ENCODE data around the gene SMARCC2.

SMARCC2 gene

DNA sequence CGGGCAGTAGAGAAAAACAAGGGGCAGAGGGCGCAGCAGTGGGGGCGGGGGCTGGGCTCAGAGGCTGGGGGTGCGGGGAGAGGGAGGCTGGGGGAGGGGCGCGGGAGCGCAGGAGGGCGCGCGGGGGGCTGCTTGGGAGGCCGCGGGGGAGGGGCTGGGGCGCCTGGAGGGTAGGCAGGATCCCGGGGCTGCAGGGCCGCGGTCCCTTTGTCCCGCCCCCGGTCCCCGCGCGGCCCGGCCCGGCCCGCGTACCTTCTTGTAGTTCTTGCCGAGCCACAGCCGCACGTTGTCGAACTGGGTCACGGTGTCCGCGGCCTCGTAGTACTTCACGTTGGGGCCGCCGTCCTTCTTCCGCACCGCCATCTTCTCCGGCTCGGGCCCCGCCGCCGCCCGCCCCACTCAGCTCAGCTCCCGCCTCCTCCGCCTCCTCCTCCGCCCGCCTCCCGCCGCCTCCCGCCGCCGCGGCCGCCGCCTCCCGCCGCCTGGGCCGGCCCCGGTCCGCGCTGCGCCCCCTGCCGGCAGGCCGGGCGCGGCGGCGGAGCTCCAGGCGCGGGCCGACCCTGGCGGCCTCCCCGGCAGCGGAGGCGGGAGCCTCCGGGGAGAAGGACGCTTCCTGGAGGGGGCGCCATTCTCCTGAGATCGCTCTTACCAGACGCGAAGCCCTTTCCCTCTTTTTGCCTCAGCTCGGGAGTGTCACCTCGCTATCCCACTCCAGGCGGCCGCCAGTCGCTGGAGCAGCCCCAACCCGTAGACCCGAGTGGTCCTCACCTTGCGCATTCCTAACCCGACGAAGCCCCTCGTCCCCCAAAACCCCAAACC is at the start of gene SMARCC2:
Gene SMARCC2 (minus strand): TSS at position 385 of the 819 bp plus-strand sequence. CDS start 22 bp downstream, at position 363.
- peak; percentile 93 for ATAC-seq
- H3K36me3 Mint-ChIP-seq = peaks cover 59% of the 10 kb centered on the region
- H3K4me1 Mint-ChIP-seq = peaks cover 60% of the 10 kb centered on the region

DNA sequence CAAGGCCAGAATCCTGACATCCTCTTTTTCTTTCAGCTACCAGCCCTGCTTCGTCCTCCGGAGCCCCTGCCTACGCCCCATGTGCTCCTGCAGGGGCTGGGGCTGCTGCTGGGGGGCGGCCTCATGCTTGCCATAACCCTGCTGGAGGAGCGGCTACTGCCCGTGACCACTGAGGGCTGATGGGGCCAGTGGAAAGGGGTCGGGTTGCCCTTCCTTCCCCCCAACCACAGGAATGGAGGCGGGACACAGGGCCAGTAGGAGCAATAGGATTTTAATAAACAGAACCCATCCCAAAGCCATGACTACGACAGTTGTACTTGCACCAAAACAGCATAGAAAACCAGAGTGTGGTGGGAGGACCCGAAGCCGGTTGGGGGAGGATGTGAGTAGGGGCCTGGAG is 48.3 kb upstream of the SMARCC2 start:
- Mint-ChIP-seq H3K9me3 (no peaks in the 10 kb centered on the region), H3K27ac (peak overlapping the region; percentile 45), H3K36me3 (peaks cover 37% of the 10 kb centered on the region), H3K4me3 (no peak overlapping the region), H3K4me1 (peaks cover 5% of the 10 kb centered on the region)
- DNase-seq (ENCODE audit: low spot score in 2 of 2) (no peak), ATAC-seq (no peak)

More for the DNA sequence above, at the start of gene SMARCC2:
- H3K4me3 Mint-ChIP-seq = peak within 1 kb of the TSS; percentile 97
- DNase-seq (ENCODE audit: low spot score in 2 of 2) = peak; percentile 86 to 92
- no peaks in the 10 kb centered on the region for H3K9me3 Mint-ChIP-seq
- peak within 1 kb of the TSS; percentile 100 for H3K27ac Mint-ChIP-seq

DNA sequence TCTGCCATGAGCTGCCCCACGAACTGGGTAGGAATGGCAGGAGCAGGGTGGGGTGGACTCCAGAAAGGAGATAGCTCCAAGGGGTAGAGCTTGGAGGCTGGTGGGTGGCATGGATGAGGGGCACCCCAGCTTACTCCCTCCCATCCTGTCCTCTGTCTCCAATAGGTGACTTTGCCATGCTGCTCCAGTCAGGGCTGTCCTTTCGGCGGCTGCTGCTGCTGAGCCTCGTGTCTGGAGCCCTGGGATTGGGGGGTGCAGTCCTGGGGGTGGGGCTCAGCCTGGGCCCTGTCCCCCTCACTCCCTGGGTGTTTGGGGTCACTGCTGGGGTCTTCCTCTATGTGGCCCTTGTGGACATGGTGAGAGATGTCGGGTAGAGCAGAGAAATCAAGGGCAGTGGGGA is 47.7 kb upstream of the SMARCC2 start:
- DNase-seq (ENCODE audit: low spot score in 2 of 2) = no peak
- Mint-ChIP-seq H3K4me1 (peaks cover 5% of the 10 kb centered on the region), H3K9me3 (no peaks in the 10 kb centered on the region), H3K4me3 (no peak overlapping the region), H3K27ac (peak overlapping the region; percentile 45), H3K36me3 (peaks cover 31% of the 10 kb centered on the region)
- ATAC-seq = no peak

DNA sequence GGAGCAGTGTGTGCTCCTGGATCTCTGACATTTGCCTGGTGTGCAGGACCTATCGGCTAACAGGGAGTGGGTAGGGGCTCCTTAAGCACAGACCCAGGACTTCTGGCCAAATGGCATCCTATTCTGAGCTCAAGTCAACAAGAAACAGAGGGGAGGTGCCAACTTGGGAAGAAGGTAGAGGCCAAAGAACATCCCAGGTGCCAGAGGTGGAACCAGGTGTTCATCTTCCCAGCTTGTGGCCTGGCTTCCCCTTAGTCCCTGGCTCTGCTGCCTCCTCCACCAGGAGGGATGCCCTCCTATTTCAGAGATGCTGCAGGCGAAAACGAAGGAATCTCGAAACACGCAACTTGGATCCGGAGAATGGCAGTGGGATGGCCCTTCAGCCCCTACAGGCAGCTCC is 46.8 kb upstream of the SMARCC2 start:
- Mint-ChIP-seq H3K36me3 (peaks cover 23% of the 10 kb centered on the region), H3K9me3 (no peaks in the 10 kb centered on the region), H3K27ac (peak overlapping the region; percentile 82), H3K4me3 (no peak overlapping the region), H3K4me1 (peaks cover 5% of the 10 kb centered on the region)
- ATAC-seq (no peak), DNase-seq (ENCODE audit: low spot score in 2 of 2) (no peak)

DNA sequence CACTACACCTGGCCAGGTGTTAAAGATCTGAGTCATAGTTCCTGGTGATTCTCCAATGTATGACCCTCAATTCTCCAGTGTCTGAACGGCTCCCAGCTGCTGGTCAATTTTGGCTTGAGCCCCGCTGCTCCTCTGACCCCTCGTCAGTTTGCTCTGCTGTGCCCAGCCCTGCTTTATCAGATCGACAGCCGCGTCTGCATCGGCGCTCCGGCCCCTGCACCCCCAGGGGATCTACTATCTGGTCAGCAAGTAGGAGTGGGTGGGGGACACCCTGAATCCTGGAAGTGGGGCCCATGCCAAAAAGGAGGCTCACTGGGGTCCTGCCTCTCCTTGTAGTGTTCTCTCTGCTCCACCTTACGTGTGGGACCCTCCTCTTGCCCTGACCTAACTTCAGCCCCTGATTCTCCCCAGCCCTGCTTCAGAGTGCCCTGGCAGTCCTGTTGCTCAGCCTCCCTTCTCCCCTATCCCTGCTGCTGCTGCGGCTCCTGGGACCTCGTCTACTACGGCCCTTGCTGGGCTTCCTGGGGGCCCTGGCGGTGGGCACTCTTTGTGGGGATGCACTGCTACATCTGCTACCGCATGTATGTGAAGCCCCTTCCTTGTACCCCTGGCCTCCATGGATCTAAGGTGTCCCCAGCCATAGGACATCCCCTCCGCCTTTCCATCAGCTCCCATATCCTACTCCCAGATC is 45.6 kb upstream of the SMARCC2 start:
- Mint-ChIP-seq H3K27ac (peak overlapping the region; percentile 82), H3K36me3 (peaks cover 14% of the 10 kb centered on the region), H3K4me1 (peaks cover 5% of the 10 kb centered on the region), H3K9me3 (no peaks in the 10 kb centered on the region), H3K4me3 (no peak overlapping the region)
- ATAC-seq (no peak), DNase-seq (ENCODE audit: low spot score in 2 of 2) (no peak)

DNA sequence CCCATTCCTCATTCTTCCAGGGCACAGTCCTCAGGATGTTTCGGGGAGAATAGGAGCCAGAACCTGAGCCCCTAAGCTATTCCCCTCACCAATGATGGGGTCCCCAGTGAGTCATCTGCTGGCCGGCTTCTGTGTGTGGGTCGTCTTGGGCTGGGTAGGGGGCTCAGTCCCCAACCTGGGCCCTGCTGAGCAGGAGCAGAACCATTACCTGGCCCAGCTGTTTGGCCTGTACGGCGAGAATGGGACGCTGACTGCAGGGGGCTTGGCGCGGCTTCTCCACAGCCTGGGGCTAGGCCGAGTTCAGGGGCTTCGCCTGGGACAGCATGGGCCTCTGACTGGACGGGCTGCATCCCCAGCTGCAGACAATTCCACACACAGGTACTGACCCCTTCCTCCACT is 41.9 kb upstream of the SMARCC2 start:
- DNase-seq (ENCODE audit: low spot score in 2 of 2) = no peak
- Mint-ChIP-seq H3K36me3 (peaks cover 40% of the 10 kb centered on the region), H3K27ac (no peak overlapping the region), H3K9me3 (no peaks in the 10 kb centered on the region), H3K4me1 (no peaks in the 10 kb centered on the region), H3K4me3 (no peak overlapping the region)
- ATAC-seq = no peak

DNA sequence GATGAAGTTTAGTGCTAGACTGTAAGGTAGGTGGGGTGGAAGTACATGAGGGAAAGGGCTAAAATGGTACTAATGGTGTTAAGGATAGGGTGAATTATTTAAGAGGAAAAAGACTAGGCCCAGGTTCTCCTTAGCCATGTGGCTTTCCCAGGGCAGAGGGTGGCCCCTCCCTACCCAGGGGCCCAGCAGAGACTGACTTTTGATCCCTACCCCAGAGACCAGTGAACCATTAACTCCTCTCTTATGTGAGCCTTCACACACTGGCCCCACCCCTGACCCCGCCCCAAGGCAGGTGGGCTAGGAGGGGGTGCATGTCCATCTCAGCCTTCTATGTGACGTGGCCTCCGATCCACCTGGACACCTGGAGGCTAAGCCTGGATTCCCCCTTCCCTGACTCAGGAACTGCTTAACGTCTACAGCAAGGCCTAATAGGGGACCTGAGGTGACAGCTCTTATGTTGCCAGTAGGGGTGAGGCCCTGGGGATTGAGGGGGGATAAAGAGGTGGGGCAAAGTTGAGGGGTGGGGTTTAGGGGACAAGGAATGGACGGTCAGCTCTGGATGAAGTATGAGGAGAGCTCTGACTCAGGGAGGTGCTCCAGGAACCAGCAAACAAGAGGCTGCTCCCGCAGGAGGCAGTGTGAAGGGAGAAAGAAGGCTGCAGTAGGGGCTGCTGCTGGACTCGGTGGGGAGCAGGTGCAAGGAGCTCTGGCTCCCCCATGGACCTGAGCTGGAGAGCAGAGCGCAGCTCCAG is 41.3 kb upstream of the SMARCC2 start:
- Mint-ChIP-seq H3K36me3 (peaks cover 46% of the 10 kb centered on the region), H3K4me3 (no peak overlapping the region), H3K9me3 (no peaks in the 10 kb centered on the region), H3K4me1 (peaks cover 2% of the 10 kb centered on the region), H3K27ac (no peak overlapping the region)
- ATAC-seq (no peak), DNase-seq (ENCODE audit: low spot score in 2 of 2) (no peak)

DNA sequence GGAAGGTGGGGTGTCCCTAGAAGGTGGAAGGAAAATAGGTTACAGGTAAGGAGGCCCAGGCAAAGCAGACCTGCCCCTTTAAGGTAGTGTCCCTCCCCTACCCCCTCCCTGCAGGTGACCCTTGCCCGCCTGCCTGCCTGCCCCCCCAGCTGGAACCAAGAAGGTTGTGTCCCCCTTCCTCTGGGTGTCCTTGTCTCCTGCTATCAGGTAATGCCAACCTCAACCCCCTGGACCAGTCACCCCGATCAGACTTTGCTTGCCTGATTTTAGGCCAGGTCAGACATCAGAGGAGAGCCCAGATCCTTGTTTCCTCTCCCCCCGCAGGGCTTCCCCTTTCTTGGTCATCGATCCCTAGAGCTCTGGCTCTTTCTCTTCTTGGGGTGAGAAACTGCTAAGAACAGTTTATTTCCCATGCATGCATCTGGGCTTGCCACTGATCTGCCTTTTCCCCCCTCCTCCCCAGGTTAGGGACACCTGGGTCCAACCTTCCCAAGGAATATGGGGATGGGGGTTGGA is 40.7 kb upstream of the SMARCC2 start, which contains the start of gene SLC39A5:
Gene SLC39A5 (plus strand): TSS at position 136 of the 516 bp plus-strand sequence. CDS start 1,224 bp downstream, outside the sequence.
- Mint-ChIP-seq H3K36me3 (peaks cover 49% of the 10 kb centered on the region), H3K27ac (no peak within 1 kb of the TSS)

DNA sequence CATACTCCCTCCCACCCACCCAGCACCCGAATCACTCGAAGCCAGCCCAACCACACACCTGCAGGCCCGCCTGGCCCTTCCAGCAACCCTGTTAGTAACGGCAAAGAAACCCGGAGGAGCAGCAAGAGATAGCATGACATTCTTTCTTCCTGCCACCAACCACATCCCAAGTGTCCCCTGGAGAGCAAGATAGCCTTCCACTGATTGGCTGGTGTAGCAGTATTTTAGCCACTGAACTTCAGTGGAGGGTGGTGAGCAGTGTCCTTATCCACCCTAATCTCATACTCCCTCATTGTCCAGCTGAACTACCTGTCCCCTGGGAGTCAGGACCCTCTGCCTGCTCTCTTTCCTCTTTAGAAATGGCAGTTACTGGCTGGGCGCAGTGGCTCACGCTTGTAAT is 39.8 kb upstream of the SMARCC2 start:
- Mint-ChIP-seq H3K9me3 (no peaks in the 10 kb centered on the region), H3K4me1 (peaks cover 15% of the 10 kb centered on the region), H3K4me3 (no peak overlapping the region), H3K27ac (no peak overlapping the region), H3K36me3 (peaks cover 45% of the 10 kb centered on the region)
- DNase-seq (ENCODE audit: low spot score in 2 of 2) (no peak), ATAC-seq (no peak)

More for the DNA sequence above, 40.7 kb upstream of the SMARCC2 start, which contains the start of gene SLC39A5:
- peaks cover 8% of the 10 kb centered on the region for H3K4me1 Mint-ChIP-seq
- ATAC-seq = no peak
- no peaks in the 10 kb centered on the region for H3K9me3 Mint-ChIP-seq
- no peak for DNase-seq (ENCODE audit: low spot score in 2 of 2)
- no peak within 1 kb of the TSS for H3K4me3 Mint-ChIP-seq

DNA sequence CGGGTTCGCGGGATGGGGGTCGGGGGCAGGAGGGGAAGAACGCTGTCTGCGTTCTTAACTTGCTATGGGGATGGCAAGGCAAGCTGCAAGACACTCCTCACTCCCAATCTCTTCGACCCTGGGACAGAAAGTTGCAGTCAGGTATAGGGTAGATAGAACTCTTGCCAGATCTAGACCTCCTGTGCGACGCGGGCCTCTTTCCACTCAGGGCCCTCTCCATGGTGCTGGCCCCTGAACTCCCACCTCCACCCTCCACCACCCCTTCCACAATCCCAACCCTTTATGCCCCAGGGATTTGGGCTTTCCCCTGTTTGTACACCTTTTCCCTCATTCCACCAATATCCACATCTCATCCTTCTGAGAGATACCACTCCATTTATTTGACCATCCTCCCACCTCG is 35.7 kb upstream of the SMARCC2 start:
- no peak for DNase-seq (ENCODE audit: low spot score in 2 of 2)
- Mint-ChIP-seq H3K36me3 (peaks cover 56% of the 10 kb centered on the region), H3K4me1 (peaks cover 41% of the 10 kb centered on the region), H3K4me3 (peak overlapping the region; percentile 100), H3K9me3 (no peaks in the 10 kb centered on the region), H3K27ac (peak overlapping the region; percentile 95)
- ATAC-seq = no peak

DNA sequence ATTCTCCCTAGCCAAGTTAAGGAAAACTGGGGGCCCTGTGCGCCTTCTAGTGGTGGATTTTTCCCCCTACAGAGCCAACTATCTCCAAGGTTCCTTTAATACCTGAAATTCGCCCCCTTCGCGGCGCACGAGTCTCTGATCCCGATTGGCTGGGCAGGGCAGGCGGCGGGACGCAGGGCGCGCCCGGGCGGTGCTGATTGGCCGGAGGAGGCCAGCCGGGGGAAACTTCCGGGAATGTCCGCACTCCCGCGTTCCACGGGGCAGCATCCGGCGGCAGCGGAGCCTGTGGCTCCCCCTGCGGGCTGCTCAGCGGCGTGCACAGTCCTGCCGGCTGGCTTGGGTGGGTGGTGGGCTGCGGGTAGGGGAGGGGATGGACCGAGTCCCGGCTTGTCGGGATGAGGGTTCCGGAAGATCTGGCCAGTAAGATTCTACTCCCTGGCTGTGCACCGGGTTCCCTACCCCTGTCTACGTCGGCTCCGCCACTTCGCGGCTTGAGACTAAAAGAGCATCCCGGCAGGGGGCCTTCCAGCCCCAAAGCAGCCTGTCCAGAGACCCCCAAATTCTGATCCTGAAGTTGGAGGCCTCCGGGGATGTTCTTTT is 34.9 kb upstream of the SMARCC2 start, which contains the start of gene NABP2:
Gene NABP2 (plus strand): TSS at position 241 of the 600 bp plus-strand sequence. CDS start 515 bp downstream, outside the sequence.
- Mint-ChIP-seq H3K4me3 (peak within 1 kb of the TSS; percentile 100), H3K27ac (peak within 1 kb of the TSS; percentile 95), H3K4me1 (peaks cover 41% of the 10 kb centered on the region), H3K36me3 (peaks cover 50% of the 10 kb centered on the region), H3K9me3 (no peaks in the 10 kb centered on the region)
- ATAC-seq (peak; percentile 90), DNase-seq (ENCODE audit: low spot score in 2 of 2) (peak; percentile 91 to 97)

DNA sequence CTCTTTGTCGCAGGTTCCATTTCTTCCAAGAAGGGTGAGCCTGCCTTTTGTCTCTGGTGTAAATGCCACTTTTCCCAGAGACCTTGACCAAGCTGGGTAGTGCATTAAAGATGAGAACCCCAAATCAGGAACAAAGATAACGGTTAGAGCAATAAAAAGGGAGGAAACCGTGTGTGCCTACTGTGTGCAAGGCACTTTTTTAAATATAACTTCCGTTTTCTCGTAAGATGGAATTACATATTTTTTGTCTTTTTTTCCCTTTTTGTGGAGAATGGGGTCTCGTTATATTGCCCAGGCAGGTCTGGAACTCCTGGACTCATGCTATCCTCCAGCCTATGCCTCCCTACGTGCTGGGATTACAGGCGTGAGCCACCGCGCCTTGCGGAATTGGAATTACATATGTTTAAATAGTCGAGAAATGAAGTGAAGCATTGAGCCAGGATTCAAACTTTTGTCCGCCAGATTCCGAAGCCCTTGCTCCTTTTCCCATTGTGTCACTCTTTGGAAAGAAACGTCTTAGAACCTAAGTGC is 34.4 kb upstream of the SMARCC2 start:
- DNase-seq (ENCODE audit: low spot score in 2 of 2) (no peak), ATAC-seq (no peak)
- peak overlapping the region; percentile 100 for H3K4me3 Mint-ChIP-seq
- H3K27ac Mint-ChIP-seq = peak overlapping the region; percentile 95
- H3K9me3 Mint-ChIP-seq = no peaks in the 10 kb centered on the region
- peaks cover 41% of the 10 kb centered on the region for H3K4me1 Mint-ChIP-seq
- peaks cover 46% of the 10 kb centered on the region for H3K36me3 Mint-ChIP-seq

DNA sequence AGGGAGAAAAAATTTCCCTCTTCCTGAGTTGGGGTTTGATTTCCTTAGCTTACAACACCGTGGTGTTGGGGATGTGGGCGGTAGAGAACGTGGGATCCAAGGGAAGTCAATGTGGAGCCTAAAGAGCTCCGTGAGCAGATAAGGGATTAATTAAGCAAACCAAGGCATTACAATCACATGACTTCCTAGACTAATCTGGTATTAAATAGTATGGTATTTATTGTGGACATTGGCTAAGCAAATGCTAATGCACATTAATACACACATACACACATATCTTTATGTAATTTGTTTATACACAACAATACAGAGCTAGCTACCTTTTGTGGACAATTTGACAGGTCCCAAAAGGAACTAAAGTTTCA is 33.2 kb upstream of the SMARCC2 start:
- H3K27ac Mint-ChIP-seq = peak overlapping the region; percentile 99
- peaks cover 41% of the 10 kb centered on the region for H3K4me1 Mint-ChIP-seq
- H3K36me3 Mint-ChIP-seq = peaks cover 40% of the 10 kb centered on the region
- peak overlapping the region; percentile 100 for H3K4me3 Mint-ChIP-seq
- no peak for ATAC-seq
- no peak for DNase-seq (ENCODE audit: low spot score in 2 of 2)
- no peaks in the 10 kb centered on the region for H3K9me3 Mint-ChIP-seq

DNA sequence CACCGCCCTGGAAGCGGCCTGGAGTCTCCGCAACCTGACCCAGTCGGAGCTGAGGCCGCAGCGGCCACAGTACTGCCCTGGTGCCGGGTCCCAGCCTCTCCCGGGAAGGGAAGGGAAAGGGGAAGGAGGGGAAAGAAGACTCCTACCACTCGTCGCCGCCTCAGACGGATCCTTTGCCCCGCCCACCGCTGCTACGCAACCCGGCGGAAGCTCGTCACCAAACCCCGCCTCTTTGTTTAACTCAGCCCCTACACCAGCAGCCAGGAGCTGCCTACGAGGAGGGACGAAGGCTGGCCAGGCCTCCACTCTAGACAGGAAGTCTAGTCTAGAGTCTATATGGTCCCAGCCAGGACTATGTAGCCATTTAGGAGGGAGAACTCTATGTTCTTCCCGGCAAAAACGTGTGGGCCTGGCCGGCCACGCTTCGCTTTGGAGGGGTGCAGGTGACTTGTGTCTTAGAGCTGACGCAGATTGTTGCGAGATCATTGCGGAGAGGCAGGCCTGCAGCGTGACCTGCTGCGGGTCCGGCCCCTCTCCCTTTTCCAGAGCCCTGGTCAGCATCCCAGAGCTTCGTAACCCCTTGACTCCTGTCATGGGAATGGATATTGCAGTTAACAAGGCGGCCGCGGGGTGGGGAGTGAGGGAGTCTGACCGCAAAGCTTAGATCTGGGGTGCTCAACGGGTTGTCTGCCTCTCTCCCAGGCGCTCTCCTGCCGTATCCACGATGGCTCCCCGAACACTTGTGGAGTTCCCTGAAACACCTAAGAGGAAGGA is 32.7 kb upstream of the SMARCC2 start, which contains the start of gene RNF41:
Gene RNF41 (minus strand): TSS at position 166 of the 774 bp plus-strand sequence. CDS start 7,875 bp downstream, outside the sequence.
- peak within 1 kb of the TSS; percentile 99 for H3K27ac Mint-ChIP-seq
- H3K36me3 Mint-ChIP-seq = peaks cover 37% of the 10 kb centered on the region
- DNase-seq (ENCODE audit: low spot score in 2 of 2) (peak; percentile 85 to 97), ATAC-seq (peak; percentile 91)
- H3K4me3 Mint-ChIP-seq = peak within 1 kb of the TSS; percentile 100
- peaks cover 41% of the 10 kb centered on the region for H3K4me1 Mint-ChIP-seq
- no peaks in the 10 kb centered on the region for H3K9me3 Mint-ChIP-seq

Data from stimulated activated effector memory CD8-positive, alpha-beta T cell treated with anti-CD3 and anti-CD28 coated beads, Interleukin-12 subunit alpha, Interleukin-12 subunit beta, amount 100 ng/mL, for 72 hours (primary cell).